GM19240 (cell line): Measurements from ENCODE around the gene PLXNB3.
"Not testable (repeated sequence)": the region's sequence is repeated elsewhere in the genome, so short reads cannot be mapped to it uniquely, and the experiment has no call there.

Experiments used
- DNase-seq: peaks from one replicate; pipeline ENCODE4 v3.0.0; 2011; ENCODE audit warnings: low spot score; ENCODE audit not compliant: insufficient read length

The PLXNB3 gene

DNA sequence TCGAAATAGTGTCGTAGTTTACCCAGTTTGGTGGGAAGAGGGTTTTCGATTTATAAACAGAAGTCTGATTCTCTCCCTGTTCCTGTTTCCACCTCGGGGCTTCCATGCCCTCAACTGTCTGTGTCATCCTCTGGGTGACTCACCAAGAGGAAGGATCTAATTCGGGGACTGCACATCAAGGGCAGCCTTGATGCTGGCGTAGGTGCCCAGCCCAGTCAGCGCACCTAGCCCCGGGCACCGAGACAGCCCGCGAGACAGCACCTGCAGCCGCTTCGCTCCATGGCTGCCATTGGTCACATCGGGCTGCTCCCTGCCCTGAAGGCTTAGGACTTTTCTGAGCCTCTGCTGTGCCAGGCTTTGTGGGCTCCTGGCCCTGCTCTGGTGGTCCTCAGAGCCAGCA lies 31.6 kb upstream of the PLXNB3 start:
- no peak for DNase-seq

DNA sequence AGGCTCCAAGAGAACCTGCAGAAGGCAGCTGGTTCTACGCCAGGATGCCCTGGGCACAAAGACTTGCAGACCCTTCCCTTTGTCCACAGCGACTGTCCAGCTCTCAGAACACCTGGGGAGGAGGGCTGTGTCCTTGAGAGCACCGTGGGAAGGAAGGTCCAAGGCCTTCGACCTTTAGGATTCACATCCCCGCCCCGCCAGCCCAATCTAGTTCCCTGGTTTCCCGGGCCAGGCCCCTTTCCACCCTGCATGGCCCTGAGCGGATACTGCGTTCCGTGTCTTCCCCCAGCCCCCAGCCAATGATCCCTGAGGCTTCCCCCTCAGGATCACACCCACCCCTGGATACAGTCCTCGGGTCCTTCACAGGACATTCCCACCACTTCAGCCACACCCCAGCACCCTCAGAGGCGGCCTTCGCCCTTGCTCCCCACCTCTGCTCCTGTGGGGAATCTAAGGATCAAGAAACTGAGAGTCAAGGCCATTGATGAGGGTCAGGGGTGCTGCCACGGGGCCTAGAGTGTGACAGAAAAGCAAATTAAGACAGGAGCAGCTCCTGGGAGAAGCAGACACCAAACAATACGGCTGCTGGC lies 30.3 kb upstream of the PLXNB3 start:
- DNase-seq, result no peak

DNA sequence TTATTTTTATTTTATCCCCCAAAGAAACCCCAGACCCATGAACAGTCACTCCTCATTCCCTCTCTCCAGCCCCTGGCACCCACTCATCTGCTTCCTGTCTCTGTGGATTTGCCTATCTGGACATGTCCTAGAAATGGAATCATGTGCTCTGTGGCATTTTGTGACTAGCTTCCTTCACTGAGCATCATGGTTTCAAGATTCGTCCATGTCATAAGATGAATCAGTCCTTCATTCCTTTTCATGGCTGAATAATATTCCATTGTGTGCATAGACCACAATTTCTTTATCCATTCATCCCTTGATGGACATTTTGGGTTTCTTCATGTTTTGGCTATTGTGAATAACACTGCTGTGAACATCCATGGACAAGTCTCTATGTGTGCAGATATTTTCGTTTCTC lies 29.2 kb upstream of the PLXNB3 start:
- DNase-seq, result no peak

DNA sequence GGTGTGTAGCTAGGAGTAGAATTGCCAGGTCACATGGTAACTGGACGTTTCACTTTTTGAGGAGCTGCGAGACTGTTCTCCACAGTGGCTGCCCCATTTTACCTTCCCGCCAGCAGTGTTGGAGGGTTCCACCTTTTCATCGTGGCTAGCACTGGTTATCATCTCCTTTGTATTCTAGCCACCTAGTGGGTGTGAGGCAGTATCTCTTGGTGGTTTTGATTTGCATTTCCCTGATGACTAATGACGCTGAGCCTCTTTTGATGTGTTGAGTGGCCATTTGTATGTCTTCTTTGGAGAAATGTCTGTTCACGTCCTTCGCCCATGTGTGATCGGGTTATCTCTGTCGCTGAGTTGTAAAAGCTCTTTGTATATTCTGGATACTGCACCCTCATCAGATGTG lies 28.8 kb upstream of the PLXNB3 start:
- DNase-seq, result no peak

DNA sequence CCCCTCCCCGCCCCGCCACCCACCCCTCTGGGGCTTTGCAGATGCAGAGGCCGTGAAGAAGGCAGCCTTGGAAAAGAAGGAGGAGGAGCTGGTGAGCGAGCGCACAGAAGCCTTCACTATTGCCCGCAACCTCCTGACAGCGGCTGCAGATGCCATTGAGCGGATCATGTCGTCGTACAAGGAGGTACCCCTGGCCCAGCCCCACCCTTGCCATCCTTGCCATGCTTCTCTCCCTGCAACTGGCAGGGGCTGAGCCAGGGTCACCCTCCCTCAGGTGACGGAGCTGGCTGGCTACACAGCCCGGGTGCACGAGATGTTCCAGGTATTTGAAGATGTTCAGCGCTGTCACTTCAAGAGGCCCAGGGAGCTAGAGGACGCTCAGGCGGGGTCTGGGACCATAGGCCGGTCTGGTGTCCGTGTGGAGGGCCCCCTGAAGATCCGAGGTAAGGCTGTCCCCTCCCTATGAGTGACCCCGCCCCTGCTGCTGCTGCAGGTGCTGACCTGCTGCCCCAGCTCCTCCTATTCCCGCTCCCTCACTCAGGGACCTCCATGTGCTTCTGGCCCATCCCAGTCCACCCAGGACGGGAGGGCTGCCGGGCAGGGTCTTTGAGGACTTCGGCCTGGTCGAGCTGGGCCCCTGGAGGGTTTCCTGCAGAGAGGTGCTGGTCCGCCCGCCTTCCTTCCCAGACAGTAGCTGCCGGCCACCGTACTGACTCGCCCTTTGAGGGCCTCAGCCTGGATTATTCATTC lies 27.8 kb upstream of the PLXNB3 start:
- DNase-seq, result no peak

DNA sequence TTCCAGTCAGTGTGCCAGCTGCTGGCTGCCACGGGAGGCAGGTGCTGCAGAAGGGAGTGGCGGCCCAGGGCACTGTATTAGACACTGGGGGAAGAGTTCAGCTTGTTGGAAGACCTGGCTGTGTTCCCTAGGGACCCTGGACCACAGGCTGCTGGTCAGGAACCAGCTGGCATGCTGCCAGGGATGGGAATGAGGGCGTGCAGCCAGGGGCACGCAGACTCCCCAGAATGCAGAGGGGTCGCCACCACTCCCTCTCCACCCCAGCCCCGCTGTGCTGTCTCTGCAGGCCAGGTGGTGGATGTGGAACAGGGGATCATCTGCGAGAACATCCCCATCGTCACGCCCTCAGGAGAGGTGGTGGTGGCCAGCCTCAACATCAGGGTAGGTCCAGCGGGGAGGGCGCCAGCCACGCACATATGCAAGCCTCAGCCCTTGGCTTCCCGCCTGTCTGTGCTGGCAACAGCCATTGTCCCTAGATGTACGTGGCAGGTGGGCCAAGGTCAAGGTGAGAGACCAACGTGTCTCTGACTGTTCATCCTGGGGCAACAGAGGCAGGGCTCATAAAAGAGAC lies 27.1 kb upstream of the PLXNB3 start:
- DNase-seq, result no peak

DNA sequence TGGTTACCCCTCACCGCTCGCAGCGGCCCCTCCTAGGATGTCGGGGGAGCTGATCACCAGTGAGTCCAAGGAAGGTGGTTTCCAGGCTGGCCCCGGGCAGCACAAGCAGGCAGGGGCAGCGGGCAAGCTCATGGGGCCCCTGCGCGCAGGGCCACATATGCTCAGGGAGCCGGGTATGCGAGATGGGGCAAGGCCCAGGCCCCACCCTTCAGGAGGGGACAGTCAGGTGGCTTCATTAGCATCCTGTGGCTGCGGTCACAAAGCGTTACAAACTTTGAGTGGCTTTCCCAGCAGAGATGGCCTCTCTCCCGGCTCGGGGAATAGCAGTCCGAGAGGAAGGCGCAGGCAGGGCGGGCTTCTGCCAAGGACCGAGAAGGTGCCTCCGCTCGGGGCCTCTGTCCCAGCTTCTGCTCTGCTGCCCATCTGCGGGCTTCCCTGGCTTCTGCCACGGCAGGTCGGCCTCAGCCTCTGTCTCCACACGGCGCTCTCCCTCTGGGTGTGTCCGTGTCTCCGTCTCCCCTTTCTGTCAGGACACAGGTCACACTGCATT lies 25.9 kb upstream of the PLXNB3 start:
- no peak for DNase-seq

DNA sequence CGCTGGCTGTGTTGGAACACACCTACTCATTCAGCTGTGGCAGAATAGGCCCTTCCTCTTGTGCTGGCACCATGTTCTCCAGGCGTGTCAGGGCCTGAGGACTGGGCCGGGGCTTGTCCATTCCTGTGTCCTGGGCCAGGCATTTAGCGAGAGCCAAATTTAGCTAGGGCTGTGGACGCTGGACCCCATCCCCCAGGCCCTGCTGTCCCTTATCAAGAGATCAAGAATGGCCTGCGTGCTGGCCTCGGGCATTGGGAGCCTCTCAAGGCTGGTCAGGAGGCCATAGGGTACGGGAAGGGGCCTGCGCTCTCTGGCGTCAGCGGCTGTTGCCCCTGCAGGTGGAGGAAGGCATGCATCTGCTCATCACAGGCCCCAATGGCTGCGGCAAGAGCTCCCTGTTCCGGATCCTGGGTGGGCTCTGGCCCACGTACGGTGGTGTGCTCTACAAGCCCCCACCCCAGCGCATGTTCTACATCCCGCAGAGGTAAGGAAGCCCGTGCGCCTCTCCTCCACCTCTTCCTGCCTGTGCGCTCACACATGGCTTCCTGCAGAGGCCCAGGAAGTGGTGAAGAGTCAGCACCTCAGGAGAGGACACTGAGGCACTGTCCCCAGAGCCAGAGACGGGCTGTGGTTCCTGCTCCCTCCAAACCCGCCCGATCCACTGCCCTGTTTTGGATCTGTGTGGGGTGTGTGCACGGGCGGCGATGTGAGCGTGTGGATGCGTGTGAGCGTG lies 24.1 kb upstream of the PLXNB3 start:
- no peak for DNase-seq

DNA sequence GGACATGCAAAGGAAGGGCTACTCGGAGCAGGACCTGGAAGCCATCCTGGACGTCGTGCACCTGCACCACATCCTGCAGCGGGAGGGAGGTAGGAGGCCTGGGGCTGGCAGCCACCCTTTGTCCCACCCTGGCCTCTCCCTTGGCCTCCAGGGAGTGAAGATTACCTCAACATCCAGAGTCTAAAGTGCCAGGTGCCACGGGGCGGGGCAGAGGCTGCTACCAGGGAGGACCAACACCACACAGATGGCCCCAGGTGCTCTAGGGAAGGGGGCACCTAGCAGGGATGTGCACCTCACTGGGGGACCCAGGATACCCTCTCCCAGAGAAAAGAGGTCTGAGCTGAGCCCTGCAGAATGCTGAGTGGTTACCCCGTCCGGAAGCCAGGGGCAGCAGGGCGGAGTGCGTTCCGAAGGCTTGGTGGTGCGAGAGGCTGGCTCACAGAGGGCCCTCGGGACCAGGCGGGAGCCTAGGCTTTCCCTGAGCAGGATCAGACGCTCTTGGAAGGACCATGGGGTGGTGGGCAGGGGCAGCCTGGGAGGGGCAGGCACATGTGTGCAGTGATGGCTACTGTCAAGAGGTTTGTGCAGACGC lies 23.3 kb upstream of the PLXNB3 start:
- DNase-seq, result no peak

DNA sequence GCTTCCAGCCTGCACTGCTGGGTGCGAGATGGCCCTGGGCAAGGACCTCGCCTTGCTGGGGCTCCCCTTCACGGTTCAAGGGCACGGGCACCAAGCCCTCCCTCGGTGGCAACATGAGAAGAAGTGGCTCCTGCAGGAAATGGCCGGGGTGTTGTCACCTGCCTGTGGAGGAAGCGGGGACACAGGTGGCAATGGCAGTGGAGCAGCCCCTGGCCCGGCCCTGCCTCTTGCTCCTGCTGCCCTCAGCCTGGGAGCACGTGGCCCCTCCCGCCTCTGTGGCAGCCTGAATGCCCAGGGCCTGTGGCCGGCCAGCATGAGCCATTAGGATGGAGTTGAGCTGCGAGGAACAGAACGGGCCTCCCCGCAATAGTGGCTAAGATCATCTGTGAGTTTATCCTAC lies 22.6 kb upstream of the PLXNB3 start:
- no peak for DNase-seq

DNA sequence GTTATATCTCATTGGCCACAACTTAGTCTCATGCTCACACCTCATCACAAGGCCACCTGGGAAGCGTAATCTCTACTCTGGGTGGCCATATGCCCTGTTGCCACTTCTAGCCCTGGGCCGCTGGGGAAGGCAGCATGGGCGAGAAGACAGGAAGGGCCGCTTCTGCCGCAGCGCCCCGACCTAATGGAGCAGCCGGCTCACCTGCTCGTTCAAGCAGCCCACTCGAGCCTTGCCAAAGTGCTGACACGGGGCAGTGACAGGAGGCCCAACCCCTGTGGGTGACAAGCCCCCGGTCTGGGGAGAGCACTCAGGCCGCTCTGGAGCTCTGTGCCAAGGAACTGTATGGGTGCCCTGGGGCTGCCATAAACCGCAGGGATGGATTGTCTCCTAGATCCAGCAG lies 21.9 kb upstream of the PLXNB3 start:
- DNase-seq, result not testable (repeated sequence)

DNA sequence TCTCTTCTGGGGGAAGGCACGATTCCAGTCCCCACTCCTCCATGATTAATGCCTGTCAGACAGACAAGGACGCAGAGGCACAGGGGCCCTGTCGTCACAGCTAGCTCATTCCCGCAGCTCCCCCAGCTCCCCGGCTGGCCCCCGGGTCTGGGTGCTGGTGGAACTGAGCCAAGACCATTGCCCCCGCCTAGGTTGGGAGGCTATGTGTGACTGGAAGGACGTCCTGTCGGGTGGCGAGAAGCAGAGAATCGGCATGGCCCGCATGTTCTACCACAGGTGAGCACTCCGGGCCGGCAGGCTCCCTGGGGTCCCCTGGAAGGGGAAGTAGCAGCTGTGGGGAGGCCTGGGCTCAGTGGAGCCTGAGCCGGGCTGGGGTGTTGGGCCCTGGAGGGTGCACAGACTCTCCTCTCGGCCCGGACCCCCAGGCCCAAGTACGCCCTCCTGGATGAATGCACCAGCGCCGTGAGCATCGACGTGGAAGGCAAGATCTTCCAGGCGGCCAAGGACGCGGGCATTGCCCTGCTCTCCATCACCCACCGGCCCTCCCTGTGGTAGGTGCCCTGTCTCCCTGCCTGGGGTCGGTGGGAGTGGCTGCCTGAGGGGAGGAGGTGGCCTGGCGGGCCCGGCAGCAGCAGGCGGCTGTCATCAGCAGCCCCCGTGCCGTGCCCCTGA lies 21.1 kb upstream of the PLXNB3 start:
- DNase-seq, result not testable (repeated sequence)

DNA sequence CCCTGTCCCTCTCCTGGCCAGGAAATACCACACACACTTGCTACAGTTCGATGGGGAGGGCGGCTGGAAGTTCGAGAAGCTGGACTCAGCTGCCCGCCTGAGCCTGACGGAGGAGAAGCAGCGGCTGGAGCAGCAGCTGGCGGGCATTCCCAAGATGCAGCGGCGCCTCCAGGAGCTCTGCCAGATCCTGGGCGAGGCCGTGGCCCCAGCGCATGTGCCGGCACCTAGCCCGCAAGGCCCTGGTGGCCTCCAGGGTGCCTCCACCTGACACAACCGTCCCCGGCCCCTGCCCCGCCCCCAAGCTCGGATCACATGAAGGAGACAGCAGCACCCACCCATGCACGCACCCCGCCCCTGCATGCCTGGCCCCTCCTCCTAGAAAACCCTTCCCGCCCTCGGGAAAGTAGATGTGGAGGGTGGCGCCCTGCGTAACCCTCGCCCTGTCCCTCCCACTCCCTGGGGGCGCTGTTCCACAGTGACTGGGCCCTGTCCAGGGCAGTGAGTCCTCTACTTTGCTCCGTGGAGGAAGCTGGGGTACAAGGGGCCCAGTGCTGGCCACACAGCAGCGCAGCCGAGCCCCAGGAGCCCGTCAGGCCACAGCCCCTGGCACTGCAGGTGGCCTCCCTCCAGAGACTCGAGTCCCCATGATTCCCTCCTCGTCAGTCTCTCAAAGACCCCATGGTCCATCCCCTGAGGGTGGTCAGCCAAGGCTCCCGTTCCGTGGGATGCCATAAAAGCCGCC lies 20.4 kb upstream of the PLXNB3 start:
- not testable (repeated sequence) for DNase-seq

DNA sequence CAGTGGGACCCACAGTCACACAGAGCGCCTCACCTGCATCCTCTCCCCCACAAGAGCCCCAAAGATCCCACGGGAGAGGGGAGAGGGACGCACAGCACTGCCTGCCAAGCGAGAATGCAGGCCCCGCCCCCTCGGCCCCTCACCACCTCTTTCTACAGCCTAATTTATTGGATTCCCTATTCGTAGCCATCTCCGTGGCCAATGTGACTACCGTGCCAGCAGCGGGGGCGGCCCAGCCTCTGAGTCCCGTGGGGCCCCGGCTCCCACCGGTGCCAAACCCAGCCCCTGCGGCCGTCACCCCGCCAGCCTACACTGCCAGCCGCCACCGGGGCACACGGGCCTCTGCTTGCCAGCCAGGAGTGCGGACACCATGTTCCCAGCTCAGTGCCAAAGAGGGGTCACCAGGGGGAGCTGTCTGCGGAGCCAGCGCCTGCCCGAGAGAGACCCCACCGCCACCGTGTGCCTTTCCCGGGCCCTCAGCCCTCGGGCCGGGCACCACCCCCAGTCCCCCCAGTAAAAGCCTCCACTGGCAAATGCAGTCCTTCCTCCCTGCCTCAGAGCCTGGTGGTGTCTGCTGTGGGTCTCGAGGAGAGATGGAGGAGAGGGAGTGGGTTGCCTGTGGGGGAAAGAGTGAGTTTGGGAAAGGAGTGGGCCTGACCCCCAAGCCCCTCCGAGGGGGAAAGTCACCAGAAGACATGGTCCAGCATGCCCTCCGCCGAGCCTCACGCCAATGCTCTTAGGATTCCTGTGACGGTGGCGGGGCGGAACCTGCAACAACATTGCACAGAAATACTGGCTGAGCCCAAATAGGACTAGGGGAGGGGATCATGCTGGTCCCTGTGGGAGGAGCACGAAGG lies 19.6 kb upstream of the PLXNB3 start:
- DNase-seq, result no peak

DNA sequence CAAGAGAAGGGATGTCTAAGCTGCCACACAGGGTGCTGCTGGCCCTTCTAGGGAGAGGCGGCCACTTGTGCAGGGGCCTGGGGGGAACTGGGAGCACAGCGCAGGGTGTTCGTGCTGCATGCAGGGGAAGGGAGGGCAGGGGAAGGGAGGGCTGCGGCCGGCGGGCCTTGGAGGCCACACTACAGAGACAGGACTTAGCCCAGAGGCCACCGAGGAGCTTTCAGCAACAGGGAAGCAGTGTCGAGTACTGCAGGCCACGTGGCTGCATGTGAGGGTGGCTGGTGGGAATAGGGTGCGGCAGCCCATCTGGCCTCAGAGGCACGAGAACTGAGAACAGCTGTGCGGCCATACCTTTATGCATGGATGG lies 19.0 kb upstream of the PLXNB3 start:
- not testable (repeated sequence) for DNase-seq

DNA sequence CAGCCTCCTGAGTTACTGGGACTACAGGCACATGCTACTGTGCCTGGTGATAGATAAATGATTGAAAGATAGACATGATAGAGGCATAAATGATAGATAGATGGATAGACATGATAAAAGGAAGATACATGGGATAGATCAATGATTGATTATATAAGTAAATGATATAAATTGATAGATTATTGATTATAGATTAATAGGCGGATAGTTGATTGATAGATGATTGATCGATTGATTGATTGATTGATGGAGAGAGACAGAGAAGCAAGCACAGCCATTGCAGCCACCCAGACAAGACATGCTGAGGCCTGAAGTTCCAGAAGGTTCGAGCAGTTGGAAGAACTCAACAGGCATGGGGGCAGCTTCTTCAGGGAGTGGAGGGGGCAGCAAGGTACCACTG lies 17.7 kb upstream of the PLXNB3 start:
- no peak for DNase-seq

DNA sequence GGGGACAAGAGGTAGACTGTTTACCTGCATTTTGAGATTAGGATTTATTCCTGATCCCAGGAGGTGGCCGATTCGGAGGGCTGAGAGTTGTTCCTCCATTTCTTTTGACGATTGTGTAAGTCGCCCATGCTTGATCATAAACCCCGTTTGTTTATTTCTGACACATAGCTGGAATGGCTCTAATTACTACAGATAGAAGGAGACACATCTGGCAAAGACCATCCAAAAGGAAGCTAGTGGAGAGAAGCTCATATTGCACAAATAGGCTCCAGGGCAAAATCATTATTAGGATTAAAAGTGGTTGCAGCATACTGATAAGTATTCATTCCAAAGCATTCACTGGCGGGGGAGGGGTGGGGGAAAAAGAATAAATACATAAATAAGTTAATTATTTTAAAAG lies 17.1 kb upstream of the PLXNB3 start:
- not testable (repeated sequence) for DNase-seq

DNA sequence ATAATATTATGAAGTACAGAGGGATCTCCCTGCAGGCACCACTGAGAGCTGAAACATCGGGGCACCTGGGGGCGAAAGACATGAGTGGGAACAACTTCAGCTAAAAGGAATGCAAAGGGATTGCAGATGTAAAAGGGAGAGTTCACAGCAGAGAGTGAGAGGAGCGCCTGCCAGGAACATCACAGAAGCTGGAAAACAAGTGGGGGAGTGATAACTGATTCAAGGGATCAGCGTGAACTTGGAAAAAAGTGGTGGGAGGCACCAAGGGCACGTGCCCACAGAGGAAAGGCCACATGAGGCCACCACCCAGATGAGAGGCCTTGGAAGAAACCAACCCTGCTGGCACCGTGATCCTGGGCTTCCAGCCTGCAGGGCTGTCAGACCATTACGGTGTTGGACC lies 15.0 kb upstream of the PLXNB3 start:
- not testable (repeated sequence) for DNase-seq

DNA sequence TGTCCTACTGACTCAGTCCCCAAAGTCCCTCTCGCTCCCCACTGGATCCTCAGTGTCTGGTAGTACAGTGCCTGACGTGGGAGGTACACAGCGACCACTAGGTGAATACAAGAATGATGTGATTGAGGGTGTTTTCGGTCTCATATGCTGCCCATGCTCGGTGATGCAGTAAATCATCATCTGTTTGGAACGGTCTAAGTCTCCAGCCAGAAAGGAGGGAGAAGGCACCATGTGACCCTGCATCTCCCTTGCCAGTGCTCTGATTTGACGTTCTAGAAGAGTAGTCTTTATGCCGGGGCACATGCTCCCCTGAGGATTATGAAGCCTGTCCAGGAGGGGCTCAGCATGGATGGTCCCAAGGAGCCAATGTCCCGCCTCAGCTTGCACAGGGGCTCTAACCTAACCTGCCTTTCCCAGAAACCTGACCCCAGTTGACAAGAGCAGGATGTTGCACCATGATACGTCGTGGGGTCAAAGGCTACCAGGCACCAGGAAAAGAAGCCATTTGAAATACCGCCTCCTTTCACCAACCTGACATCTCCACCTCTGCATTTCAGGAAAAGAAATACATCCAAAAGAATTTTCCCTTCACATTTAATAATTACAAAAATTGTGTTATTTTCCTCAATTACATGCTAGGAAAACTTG lies 13.8 kb upstream of the PLXNB3 start:
- DNase-seq, result no peak
